NCI-H460 (cell line): ENCODE measurements around the gene NDUFB4. TPM values are rescaled to one million over a fixed set of nuclear protein-coding genes. Genes with fewer than 3 reads are reported as not detected.
"Not testable (repeated sequence)": the region's sequence is repeated elsewhere in the genome, so short reads cannot be mapped to it uniquely, and the experiment has no call there.

Experiments
- DNase-seq: peaks from one replicate; pipeline ENCODE4 v3.0.0-alpha.2; 2016; ENCODE audit warnings: low read depth; ENCODE audit errors: extremely low read depth
- total RNA-seq: library from RNA; depleted of rRNA; stranded (reverse); fragments of >200 nt; shearing (Covaris generic); gene quantifications from 2 replicates; pipeline ENCODE4 v1.2.3, GENCODE V29; 2014

NDUFB4 gene
- total RNA-seq, 1 experiment from 2014 or later: 192 TPM

DNA sequence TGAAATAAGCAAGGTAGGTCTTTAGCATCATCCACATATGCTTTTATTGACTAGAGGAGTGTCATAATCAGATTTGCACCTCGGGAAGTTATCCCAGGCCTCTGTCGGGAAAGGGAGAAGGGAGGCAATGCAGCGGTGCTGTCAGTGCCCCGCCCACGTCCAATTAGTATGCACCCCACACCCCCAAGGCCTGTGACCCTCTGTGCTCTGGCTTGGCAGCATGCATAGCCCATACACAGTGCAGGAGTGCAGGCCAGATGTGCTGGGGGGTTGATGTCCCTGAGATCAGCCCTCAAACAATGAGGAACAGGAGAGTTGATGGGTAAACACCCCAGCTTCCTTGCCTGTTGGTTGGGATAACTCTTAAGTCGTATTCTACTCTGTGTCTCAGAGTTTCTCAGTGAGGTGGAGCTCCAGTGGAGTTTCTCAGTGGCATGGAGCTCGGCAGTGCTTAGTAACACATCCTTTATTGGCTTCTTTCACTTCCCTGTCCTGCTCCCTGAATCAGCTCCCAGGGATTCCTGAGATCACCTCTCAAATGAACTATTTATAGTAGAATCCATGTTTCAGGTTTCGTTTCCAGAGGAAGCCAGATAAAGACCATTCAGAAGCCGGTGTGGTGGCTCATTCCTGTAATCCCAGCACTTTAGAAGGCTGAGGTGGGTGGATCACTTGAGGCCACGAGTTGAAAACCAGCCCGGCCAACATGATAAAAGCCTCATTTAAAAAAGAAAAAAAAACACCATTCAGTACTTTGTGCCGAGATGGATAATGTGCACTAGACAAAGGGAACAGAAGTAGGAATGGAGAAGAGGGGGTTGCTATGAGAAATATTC is 26.7 kb upstream of the NDUFB4 start:
- no peak for DNase-seq

DNA sequence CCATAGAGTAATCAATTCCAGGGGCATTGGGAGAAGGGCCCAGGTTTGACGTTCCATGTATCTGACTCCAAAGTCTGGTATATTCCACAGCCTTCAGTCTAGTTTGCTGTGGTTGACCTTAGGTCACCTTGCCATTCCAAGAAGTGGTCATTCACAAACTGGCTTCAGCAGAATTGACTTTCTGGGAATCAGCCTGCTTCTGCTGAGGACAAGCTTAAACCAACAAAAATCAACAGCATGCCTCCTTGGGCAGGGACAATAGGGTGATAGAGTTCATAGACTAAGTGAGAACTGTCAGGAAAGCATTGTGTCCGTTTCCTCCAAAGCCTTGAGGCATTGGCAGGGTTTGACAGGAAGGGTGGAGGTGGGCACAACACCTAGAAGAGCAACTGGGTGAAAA is 24.1 kb upstream of the NDUFB4 start:
- DNase-seq: no peak

DNA sequence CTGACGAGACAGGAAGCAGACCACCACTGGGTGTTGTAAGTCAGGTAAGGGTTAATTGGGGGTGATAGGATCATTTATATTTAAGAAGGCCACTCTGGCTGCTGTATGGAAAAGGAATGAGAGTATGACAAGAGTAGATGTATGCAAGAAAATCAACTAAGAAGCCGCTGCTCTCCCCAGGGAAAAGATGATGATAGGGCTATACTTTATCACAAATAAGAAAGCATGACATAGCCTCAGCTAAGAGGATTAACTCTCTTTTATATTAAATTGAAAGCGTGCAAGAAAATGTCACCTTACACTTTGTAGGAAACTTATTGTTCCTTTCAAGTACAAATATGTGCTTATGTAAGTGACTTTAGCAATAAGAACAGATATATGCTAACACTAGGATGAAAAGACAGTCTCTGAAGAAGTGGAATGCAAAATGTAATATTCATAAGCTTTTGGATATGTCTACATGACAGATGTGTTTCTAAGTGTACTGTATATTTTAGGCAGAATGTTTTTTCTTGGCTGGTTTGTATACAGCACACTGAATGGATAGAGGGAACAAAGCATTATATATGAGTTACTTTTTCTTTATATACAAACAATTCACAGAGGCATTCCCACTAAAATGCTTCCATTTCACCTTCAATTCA is 8.7 kb upstream of the NDUFB4 start:
- DNase-seq: no peak

DNA sequence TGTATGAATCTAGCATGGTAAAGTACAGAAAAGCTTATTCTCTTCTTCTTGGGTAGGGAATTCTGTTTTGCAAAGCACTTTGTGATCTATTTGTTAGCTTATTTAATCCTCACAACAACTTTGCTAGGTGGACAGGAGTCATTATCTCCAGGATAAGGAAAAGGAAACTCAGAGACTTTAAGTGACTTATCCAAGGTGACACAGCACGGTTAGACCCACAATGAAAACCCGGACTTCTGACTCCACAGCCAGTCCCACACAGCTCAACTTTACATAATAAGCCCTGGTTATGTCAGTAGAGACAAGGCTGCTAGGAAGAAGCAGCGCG is 384 bp upstream of the NDUFB4 start:
- no peak for DNase-seq

- no peak for DNase-seq
These were observed 702 bp downstream of the NDUFB4 start for GRCh38 chr3:120596853-120597223.

- no peak for DNase-seq
These were observed 1.4 kb downstream of the NDUFB4 start for GRCh38 chr3:120597445-120598049.

DNA sequence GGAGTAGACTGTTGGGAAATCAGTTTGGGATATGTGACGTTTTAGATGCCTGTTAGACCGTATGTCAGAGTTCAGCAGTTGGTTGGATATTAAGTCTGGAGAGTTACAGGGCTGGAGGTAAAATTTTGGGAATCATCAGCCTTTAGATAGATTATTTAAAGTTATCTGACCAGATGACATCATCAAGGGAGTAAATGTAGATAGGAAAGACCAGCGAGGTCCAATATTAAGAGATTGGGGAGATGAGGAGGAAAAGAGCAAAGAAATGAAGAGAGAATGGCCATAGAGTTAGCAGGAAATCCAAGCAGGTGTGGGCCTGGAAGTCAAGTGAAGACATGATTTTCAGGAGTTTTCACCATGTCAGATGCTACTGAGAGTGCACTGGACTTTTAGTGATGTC is 3.1 kb downstream of the NDUFB4 start:
- no peak for DNase-seq

- no peak for DNase-seq
These were observed 5.4 kb downstream of the NDUFB4 start for GRCh38 chr3:120601554-120601953.

DNA sequence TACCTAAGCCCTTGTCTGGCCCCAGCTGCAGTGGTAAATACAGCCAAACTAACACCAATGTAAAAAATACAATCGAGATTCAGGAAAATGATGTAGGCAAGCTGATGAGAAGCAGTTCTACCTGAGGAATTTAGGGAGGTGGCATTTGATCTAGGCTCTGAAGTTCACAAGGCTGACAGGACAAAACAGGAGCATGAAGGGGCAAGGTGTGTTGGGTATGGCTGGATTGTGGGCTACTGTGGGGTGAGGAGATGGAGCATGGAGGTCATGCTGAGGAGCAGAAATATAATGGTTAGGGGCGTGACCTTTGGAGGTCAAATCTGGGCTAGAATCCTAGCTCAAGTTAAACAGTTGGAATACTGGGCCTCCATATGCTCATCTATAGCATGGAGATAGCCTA is 6.5 kb downstream of the NDUFB4 start:
- no peak for DNase-seq

DNA sequence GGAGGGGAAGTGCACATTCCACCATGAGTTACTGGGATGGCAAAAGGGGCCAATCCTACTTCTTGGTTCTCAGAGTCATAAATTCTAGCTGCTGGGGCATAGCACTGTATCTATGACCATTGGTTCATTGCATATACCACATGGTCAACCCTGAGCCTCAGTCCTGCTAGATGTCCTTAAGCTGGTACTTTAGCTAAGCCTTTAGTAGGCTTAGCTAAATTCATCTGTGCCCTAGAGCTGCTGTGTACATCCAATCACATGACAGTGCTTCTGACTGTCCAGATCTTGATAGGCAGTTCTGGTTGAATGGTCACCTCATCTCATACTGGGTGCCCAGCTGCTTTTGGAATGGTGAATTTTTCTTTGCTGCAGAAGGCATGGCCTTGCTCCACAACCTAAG is 8.2 kb downstream of the NDUFB4 start:
- no peak for DNase-seq

DNA sequence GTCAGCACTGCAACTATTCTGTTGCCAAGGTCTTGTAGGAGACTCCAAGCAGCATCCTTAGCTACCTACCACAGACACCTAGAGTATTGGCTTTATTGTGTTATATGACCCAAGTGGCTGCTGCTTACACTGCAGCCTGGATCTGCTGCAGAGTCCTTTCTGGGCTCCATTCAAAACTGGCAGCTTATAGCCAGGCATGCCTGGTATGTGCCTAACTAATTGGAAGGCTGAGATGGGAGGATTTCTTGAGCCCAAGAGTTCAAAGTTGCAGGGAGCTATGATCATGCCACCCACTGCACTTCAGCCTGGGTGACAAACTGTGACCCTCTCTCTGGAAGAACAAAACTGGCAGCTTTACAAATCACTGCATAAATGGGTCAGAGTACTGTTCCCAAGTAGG is 8.6 kb downstream of the NDUFB4 start:
- DNase-seq: no peak

- no peak for DNase-seq
These were observed 12.4 kb downstream of the NDUFB4 start for GRCh38 chr3:120608506-120608905.

GRCh38 chr3:120614765-120615164 is 18.6 kb downstream of the NDUFB4 start:
- DNase-seq: no peak

- no peak for DNase-seq
These were observed 19.9 kb downstream of the NDUFB4 start for GRCh38 chr3:120615847-120616609.

DNA sequence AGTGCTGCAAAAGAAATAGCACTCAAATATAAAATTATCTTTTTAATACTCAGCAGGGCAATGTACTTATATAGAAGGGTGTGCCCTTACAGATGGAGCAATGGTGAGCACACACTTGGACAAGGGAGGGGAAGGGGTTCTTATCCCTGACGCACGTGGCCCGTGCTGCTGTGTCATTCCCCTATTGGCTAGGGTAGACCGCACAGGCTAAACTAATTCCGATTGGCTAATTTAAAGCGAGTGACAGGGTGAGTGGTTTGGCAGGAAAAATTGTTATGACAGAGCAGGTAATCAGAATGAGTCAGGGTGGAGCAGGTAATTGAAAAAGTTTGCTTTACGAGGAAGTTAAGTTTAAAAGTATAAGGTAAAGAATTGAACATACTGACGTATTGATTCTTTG is 20.6 kb downstream of the NDUFB4 start:
- DNase-seq: not testable (repeated sequence)

DNA sequence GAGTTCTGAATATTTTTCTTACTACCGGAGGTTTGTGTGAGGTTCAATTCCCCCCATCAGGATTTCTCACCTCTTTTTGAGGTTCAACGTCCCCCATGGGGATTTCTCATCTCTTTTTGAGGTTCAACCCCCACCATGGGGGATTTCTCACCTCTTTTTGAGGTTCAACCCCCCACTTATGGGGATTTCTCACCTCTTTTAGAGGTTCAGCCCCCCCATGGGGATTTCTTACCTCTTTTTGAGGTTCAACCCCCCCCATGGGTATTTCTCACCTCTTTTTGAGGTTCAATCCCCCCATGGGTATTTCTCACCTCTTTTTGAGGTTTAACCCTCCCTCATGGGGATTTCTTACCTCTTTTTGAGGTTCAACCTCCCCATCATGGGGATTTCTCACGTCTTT is 26.3 kb downstream of the NDUFB4 start:
- no peak for DNase-seq

DNA sequence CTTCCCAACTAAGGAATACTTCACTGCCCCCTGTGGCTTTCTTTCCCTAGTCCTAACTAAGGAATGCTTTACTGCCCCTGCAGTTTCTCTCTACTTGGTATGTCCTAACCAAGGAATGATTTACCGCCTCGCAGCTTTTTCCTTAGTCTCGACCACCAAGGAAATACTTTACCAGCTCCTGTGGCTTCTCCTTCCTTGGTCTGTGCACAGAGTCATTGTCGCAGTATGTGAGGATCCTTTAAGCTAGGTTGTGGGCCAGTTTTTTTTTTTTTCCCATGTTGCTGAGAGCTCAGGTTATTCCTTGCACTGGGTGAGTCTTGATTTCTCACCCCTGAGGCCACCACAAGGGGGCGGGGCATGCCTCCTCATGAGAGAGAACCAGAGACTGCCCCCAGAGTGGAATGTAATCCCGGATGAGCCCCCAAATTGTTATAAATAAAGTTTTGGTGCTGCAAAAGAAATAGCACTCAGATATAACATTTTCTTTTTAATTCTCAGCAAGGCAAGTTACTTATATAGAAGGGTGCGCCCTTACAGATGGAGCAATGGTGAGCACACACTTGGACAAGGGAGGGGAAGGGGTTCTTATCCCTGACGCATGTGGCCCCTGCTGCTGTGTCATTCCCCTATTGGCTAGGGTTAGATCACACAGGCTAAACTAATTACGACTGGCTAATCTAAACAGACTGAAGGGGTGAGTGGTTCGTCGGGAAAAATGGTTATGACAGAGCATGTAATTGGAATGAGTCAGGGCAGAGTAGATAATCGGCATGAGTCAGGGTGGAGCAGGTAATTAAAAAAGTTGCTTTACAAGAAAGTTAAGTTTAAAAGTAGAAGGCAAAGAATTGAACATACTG is 27.0 kb downstream of the NDUFB4 start:
- peak; percentile 67 for DNase-seq

- no peak for DNase-seq
These were observed 27.6 kb downstream of the NDUFB4 start for GRCh38 chr3:120623727-120624093.

DNA sequence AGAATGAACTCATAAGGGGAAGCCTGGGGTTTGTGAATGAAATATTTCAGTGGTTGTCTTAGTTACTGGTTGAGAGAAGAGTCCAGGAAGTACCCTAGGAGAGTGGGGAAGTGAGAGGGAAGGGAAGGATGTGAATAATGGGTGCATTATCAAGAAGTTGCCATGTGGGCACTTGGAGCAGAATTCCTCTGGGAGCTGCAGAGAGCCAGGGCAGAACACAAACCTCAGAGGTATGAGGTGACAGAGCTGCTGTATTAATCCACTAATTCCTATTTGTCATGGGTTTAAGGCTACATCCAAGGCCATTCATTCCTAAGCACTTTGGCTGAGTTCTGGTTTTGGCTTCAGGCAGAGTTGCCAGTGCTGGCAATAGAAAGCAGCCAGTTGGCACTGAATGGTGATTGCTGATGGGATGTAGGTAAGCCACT is 29.0 kb downstream of the NDUFB4 start:
- no peak for DNase-seq

GRCh38 chr3:120634539-120634938 is 38.4 kb downstream of the NDUFB4 start:
- peak; percentile 56 for DNase-seq
